Breast epithelium (tissue), 3 donors: ENCODE measurements around the gene COBLL1.

ENCODE experiments used
- CTCF ChIP-seq, 3 donors: fragments of 450-650 bp; IDR thresholded peaks; one replicate each; pipeline ENCODE4 v1.5.1; 2016 to 2017; ENCODE audit warnings: antibody characterized with exemption in 3 of 3, mild to moderate bottlenecking in 3 of 3, moderate library complexity in 3 of 3
- POLR2A ChIP-seq: fragments of 450-650 bp; IDR thresholded peaks from one replicate; pipeline ENCODE4 v1.6.1; 2016; ENCODE audit warnings: antibody characterized with exemption, mild to moderate bottlenecking, moderate library complexity
- POLR2AphosphoS5 ChIP-seq, 3 donors: sonication (generic); formaldehyde crosslinking; IDR thresholded peaks; one replicate each; pipeline ENCODE4 v1.6.1; 2017; ENCODE audit warnings: antibody characterized with exemption in 3 of 3

GRCh38 chr2:164697688-164698461 is 143.7 kb downstream of the COBLL1 start:
- peak; percentile 20 to 35 (median 26) for TF ChIP-seq CTCF (IDR thresholded peaks at IDR 0.05)
- no peak for TF ChIP-seq POLR2A
- no peak for TF ChIP-seq POLR2AphosphoS5 (IDR thresholded peaks at IDR 0.05)
